Kasumi-1 (cell line): ENCODE measurements around the gene DENND4B.

ENCODE experiments used
- DNase-seq, 2 experiments: peaks; one replicate each; lab custom pipeline; 2025; lab: John Stamatoyannopoulos, UW

DENND4B gene

DNA sequence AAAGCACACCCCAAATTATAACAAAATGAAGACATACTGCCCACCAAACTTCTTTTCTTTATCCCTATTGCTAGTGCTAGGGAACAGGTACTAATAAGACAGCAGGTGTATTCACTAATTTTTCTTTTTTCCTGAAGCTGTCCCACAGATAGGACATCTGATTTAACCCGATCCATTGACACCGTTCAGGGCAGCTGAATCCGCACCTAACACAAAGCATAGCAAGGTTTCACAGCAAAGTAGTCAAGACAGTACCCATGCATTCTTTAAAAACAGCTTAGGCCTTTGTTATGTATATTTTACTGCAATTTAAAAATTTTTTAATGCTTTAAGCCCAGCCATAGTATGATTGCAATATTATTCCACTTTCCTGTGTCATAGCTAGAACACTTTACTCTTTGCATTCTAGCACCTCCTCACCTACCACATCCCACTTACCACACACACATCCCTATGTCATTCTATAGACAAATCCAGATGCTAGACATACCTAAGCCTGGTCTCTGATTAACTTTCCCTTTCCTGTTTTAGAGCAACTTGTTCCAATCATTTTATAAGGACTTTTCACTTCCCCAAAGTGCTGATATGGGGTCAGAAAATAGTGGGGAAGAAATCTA is 64.1 kb downstream of the DENND4B start:
- DNase-seq = no peak

DNA sequence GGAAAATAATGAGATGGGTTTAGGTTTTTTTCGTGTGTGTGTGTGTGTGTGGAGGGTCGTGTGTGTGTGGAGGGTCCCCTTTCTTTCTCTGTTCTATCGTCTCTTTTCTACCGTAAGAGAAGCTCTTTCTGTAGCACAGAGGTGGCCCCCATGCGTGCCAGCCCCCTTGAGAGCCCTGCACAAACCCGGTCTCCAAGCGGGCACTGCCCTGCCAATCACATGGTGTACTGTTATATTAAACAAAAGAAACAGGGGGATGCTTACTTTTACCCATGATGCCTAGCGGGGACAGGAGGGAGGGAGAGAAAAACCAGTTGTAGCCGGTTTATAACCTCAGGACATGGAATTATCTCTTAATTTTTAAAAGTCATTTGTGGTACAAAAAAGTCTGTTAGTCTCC is 64.8 kb downstream of the DENND4B start:
- no peak for DNase-seq

DNA sequence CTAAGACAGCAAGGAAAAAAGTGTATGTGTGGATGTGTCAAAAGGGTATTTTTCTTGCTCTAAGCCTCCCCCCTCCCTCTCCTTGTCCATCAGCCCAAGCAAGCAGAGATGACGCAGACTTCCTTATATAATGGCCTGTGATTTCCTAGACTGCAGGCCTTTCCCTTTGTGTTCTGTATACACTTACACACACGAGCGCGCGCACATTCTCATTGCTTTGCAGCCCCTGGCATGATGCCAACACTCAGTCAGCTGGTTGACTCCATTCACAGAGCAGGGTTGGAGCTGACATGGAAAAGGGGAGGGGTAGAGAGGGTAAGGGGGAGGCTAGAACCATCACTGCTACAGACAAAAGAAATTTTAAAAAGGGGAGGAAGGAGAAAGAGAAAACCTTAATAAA is 65.6 kb downstream of the DENND4B start:
- DNase-seq = no peak

DNA sequence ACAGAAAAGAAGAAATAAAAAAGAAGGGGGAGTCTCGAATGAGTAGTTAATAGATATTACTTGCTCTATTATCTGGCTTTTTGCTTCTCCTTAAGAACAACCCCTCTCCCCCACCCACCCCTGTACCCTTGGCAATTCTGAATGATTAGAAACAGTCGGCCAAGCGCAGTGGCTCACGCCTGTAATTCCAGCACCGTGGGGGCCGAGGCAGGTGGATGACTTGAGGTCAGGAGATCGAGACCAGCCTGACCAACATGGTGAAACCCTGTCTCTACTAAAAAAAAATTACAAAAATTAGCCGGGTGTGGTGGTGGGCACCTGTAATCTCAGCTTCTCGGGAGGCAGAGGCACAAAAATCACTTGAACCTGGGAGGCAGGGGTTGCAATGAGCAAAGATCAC is 66.5 kb downstream of the DENND4B start:
- no peak for DNase-seq
